Panc1 (cell line): ENCODE data around the gene PLCL1. TPM values are rescaled to one million over a fixed set of nuclear protein-coding genes. Genes with fewer than 3 reads are reported as not detected.

Source experiments
- ATAC-seq: fragments of 200-7000 bp; cut with Tn5 transposase; 2 replicates; pipeline ENCODE4 v1.9.1; 2020; ENCODE audit warnings: mild to moderate bottlenecking, moderate library complexity
- BruUV-seq: library from RNA; stranded (reverse); fragments of 400-500 nt; replicated peaks from 2 replicates; lab custom pipeline; 2021; lab: Mats Ljungman, UMichigan
- CTCF ChIA-PET: fragments of 300-600 bp; sonication (Branson Sonifier 250); formaldehyde crosslinking; loops from one replicate; lab custom pipeline; 2022; ENCODE audit warnings: antibody characterized with exemption; lab: Charles Lee
- POLR2A ChIA-PET: fragments of 300-600 bp; sonication (Branson Sonifier 250); formaldehyde crosslinking; loops from one replicate; lab custom pipeline; 2022; ENCODE audit warnings: antibody characterized with exemption; lab: Charles Lee
- DNase-seq: peaks from one replicate; pipeline ENCODE4 v3.0.0-alpha.2; 2010; ENCODE audit warnings: low read depth, low spot score
- H3K27ac ChIP-seq: 2 replicates; pipeline ENCODE4 v1.5.1; 2011; ENCODE audit warnings: mild to moderate bottlenecking, low read length, inconsistent platforms
- H3K27me3 ChIP-seq: fragments of 200-500 bp; sonication (Bioruptor generic); 2 replicates; pipeline ENCODE4 v1.6.0; 2014; ENCODE audit warnings: low read length, inconsistent platforms; ENCODE audit not compliant: control insufficient read depth, insufficient read depth
- H3K36me3 ChIP-seq: fragments of 200-500 bp; sonication (Bioruptor generic); 2 replicates; pipeline ENCODE4 v1.5.1; 2014; ENCODE audit warnings: inconsistent platforms, mild to moderate bottlenecking, low read length, moderate library complexity; ENCODE audit not compliant: control insufficient read depth, insufficient read depth
- H3K4me1 ChIP-seq: 2 replicates; pipeline ENCODE4 v1.5.1; 2011; ENCODE audit warnings: inconsistent platforms, mild to moderate bottlenecking, low read length, moderate library complexity; ENCODE audit not compliant: control insufficient read depth, insufficient read depth
- H3K4me3 ChIP-seq, 2 experiments: 2 replicates each; pipeline ENCODE4 v1.5.1; 2011 to 2012; ENCODE audit warnings: low read depth in 2 of 2, low read length in 2 of 2, mild to moderate bottlenecking in 2 of 2, inconsistent platforms in 1 of 2, moderate library complexity in 1 of 2
- H3K9me3 ChIP-seq: fragments of 200-500 bp; sonication (Bioruptor generic); 2 replicates; pipeline ENCODE4 v1.5.1; 2014; ENCODE audit warnings: low read depth, mild to moderate bottlenecking, inconsistent platforms, low read length, moderate library complexity; ENCODE audit not compliant: control insufficient read depth, insufficient read depth
- POLR2AphosphoS5 ChIP-seq: IDR thresholded peaks from 2 replicates; pipeline ENCODE4 v1.6.1; 2012; ENCODE audit warnings: mild to moderate bottlenecking, low read depth, low read length, moderate library complexity
- SIN3A ChIP-seq: IDR thresholded peaks from 2 replicates; pipeline ENCODE4 v1.6.1; 2012; ENCODE audit warnings: low read depth, mild to moderate bottlenecking, low read length, moderate library complexity, borderline replicate concordance; ENCODE audit not compliant: insufficient read depth
- TCF7L2 ChIP-seq: IDR thresholded peaks from 2 replicates; pipeline ENCODE4 v1.6.1; 2011; ENCODE audit warnings: mild to moderate bottlenecking, low read depth, low read length, inconsistent platforms
- in situ Hi-C: cut with HindIII; loops from 2 replicates; pipeline ENCODE4 v1.10.0; 2016; ENCODE audit warnings: low sequenced_read_pairs, low pct_unique_long_range_greater_than_20kb
- intact Hi-C: fragments of 100-400 bp; cut with micrococcal nuclease; formaldehyde crosslinking; loops from one replicate; pipeline ENCODE4 v1.10.0; 2022; ENCODE audit not compliant: unreplicated experiment
- total RNA-seq: library from RNA; stranded (reverse); gene quantifications from one replicate; pipeline ENCODE4 v1.2.1, GENCODE V29; 2021; ENCODE audit not compliant: unreplicated experiment
- TF ChIP-seq, protein P1 (sequence below): fragments of 450-650 bp; IDR thresholded peaks from 2 replicates; pipeline ENCODE4 v1.5.1; 2017; ENCODE audit warnings: mild to moderate bottlenecking
- TF ChIP-seq, protein P2 (sequence below), 2 experiments: IDR thresholded peaks; 2 replicates each; pipeline ENCODE4 v1.6.1; 2011 to 2012; ENCODE audit warnings: low read depth in 2 of 2, control low read depth in 1 of 2, low read length in 1 of 2, mild to moderate bottlenecking in 1 of 2, moderate library complexity in 1 of 2; ENCODE audit not compliant: insufficient read depth in 1 of 2

Gene PLCL1
- total RNA-seq, 1 experiment from 2014 or later, result not detected

DNA sequence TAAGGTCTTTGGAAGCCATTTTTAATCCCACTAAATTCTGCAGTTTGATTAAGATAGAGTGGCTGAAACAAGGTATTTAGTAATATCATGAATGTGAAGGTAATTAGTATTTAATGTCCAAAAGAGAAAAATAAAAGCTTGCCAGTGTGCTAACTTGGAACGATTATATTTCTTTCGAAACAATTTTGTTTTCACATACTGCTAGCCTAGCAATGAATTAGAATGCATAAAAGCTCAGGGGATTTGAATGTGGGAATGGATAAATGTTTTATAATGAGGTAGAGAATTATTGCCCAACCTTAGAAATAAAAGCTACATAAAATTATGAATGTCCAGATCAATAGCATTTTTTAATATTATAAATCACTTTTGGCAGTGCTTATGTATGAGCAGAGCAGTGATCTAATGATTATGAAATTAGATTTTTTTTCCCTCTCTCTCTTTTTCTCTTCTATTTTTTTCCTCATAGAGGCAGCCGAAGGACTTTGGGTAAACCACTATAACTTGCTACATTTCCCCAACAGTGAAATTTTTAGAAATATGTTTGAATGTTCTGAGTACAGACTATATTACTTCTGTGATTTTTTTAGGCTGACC, 75.5 kb downstream of the PLCL1 start:
- no TSS peak for BruUV-seq
- H3K27ac ChIP-seq, result no peak overlapping the region

DNA sequence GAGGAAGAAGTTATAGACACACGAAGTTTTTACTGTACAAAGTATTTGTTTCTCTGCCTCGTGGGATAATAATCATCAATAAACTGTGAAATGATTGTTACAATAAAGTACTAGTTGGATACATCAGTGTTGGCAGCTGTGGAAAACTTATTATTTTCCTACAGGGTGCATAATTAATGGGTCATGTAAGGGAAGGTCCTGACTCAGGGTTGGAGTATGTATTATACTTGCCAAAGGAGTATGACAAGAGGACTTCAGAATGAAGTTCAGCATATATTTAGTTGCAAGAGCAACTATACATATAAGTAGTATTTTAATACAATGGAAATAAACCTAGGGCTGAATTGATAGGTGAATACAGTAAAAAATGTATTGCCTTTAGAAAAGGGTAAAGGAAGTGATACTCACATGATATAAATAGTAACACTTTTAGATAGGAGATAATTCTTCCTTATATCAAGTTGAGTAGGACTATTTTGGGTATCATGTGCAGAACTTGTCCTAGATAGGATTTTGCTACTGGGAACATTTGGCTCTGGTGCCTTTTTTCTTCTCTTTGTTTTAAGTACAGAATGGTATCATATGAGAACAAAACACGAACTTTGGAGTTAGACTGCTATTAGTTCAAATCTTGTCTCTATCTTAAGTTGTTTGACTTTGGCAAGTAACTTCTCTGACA, 79.1 kb downstream of the PLCL1 start:
- Histone ChIP-seq H3K4me3 (no peak overlapping the region), H3K36me3 (no peaks in the 10 kb centered on the region), H3K27me3 (no peaks in the 10 kb centered on the region), H3K27ac (no peak overlapping the region), H3K9me3 (no peaks in the 10 kb centered on the region), H3K4me1 (no peaks in the 10 kb centered on the region)
- POLR2A ChIA-PET, result no interaction called here
- BruUV-seq, result no TSS peak
- in situ Hi-C loops (no loop called here), intact Hi-C loops (no loop called here)
- TF ChIP-seq POLR2AphosphoS5, result no peak
- no peak for TF ChIP-seq SIN3A
- TF ChIP-seq, protein P1, sequence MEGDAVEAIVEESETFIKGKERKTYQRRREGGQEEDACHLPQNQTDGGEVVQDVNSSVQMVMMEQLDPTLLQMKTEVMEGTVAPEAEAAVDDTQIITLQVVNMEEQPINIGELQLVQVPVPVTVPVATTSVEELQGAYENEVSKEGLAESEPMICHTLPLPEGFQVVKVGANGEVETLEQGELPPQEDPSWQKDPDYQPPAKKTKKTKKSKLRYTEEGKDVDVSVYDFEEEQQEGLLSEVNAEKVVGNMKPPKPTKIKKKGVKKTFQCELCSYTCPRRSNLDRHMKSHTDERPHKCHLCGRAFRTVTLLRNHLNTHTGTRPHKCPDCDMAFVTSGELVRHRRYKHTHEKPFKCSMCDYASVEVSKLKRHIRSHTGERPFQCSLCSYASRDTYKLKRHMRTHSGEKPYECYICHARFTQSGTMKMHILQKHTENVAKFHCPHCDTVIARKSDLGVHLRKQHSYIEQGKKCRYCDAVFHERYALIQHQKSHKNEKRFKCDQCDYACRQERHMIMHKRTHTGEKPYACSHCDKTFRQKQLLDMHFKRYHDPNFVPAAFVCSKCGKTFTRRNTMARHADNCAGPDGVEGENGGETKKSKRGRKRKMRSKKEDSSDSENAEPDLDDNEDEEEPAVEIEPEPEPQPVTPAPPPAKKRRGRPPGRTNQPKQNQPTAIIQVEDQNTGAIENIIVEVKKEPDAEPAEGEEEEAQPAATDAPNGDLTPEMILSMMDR, result no peak
- TF ChIP-seq TCF7L2, result no peak
- TF ChIP-seq, protein P2, sequence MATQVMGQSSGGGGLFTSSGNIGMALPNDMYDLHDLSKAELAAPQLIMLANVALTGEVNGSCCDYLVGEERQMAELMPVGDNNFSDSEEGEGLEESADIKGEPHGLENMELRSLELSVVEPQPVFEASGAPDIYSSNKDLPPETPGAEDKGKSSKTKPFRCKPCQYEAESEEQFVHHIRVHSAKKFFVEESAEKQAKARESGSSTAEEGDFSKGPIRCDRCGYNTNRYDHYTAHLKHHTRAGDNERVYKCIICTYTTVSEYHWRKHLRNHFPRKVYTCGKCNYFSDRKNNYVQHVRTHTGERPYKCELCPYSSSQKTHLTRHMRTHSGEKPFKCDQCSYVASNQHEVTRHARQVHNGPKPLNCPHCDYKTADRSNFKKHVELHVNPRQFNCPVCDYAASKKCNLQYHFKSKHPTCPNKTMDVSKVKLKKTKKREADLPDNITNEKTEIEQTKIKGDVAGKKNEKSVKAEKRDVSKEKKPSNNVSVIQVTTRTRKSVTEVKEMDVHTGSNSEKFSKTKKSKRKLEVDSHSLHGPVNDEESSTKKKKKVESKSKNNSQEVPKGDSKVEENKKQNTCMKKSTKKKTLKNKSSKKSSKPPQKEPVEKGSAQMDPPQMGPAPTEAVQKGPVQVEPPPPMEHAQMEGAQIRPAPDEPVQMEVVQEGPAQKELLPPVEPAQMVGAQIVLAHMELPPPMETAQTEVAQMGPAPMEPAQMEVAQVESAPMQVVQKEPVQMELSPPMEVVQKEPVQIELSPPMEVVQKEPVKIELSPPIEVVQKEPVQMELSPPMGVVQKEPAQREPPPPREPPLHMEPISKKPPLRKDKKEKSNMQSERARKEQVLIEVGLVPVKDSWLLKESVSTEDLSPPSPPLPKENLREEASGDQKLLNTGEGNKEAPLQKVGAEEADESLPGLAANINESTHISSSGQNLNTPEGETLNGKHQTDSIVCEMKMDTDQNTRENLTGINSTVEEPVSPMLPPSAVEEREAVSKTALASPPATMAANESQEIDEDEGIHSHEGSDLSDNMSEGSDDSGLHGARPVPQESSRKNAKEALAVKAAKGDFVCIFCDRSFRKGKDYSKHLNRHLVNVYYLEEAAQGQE (IDR thresholded peaks at IDR 0.05; ENCODE audit: insufficient read depth in 1 of 2, low read depth in 2 of 2, low read length in 1 of 2), result no peak
- DNase-seq (no peak), ATAC-seq (no peak)
- CTCF ChIA-PET, result no interaction called here

More for the DNA sequence above, 75.5 kb downstream of the PLCL1 start:
- no peaks in the 10 kb centered on the region for H3K36me3 ChIP-seq
- CTCF ChIA-PET, result interaction anchor here (0.6 kb wide), 1 partner anchor 78 kb away, joined by 10 read pairs; no protein-coding TSS in a partner anchor
- no peaks in the 10 kb centered on the region; the same call in 1 of the 2 replicates for H3K27me3 ChIP-seq
- TF ChIP-seq POLR2AphosphoS5 (no peak), SIN3A (no peak), TCF7L2 (no peak)
- TF ChIP-seq, protein P2 (IDR thresholded peaks at IDR 0.05; ENCODE audit: insufficient read depth in 1 of 2, low read depth in 2 of 2, low read length in 1 of 2), result no peak
- TF ChIP-seq, protein P1, result no peak
- no peaks in the 10 kb centered on the region for H3K4me1 ChIP-seq
- in situ Hi-C loops, result no loop called here
- no peak overlapping the region for H3K4me3 ChIP-seq
- H3K9me3 ChIP-seq, result no peaks in the 10 kb centered on the region
- POLR2A ChIA-PET, result no interaction called here
- intact Hi-C loops, result no loop called here
- ATAC-seq (no peak), DNase-seq (no peak)
